ENCODE measurements around the gene NHLRC4. TPM values are rescaled to one million over a fixed set of nuclear protein-coding genes. Genes with fewer than 3 reads are reported as not detected.

Gene NHLRC4
- total RNA-seq, 2 donors from 2014 or later = 1.1 TPM

DNA sequence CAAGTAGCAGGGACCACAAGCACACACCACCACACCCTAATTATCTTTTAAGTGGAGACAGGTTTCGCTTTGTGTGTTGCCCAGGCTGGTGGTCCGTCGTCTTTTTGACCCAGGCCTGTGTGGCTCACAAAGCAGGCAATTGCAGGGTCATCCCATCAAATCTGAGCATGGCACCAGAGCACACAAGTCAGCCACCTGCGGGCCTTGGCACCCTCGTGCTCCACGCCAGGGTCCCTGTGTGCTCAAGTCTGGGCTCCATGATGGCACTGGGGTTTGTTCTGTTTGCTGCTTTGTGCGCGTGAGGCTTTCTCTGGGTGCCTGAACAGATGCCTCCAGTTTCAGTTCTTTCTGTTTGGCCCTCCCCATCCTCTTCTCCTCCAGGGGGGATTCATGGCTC lies 41.7 kb upstream of the NHLRC4 start:
- TF ChIP-seq, protein P1, sequence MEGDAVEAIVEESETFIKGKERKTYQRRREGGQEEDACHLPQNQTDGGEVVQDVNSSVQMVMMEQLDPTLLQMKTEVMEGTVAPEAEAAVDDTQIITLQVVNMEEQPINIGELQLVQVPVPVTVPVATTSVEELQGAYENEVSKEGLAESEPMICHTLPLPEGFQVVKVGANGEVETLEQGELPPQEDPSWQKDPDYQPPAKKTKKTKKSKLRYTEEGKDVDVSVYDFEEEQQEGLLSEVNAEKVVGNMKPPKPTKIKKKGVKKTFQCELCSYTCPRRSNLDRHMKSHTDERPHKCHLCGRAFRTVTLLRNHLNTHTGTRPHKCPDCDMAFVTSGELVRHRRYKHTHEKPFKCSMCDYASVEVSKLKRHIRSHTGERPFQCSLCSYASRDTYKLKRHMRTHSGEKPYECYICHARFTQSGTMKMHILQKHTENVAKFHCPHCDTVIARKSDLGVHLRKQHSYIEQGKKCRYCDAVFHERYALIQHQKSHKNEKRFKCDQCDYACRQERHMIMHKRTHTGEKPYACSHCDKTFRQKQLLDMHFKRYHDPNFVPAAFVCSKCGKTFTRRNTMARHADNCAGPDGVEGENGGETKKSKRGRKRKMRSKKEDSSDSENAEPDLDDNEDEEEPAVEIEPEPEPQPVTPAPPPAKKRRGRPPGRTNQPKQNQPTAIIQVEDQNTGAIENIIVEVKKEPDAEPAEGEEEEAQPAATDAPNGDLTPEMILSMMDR (conservative IDR thresholded peaks at IDR 0.05) = no peak
- Mint-ChIP-seq H3K4me1 (peaks cover 16% of the 10 kb centered on the region), H3K4me3 (peak overlapping the region; percentile 75), H3K27ac (peak overlapping the region; percentile 81), H3K36me3 (ENCODE audit: low read depth) (peaks cover 3% of the 10 kb centered on the region), H3K27me3 (ENCODE audit: insufficient read depth) (no peaks in the 10 kb centered on the region), H3K9me3 (no peaks in the 10 kb centered on the region)
- peak overlapping the region; percentile 11 for H3K27ac ChIP-seq (ENCODE audit: low read depth, low read length)
- H3K9ac ChIP-seq (ENCODE audit: extremely low read depth, low read length, poor library complexity, severe bottlenecking) = no peak overlapping the region
- peaks cover 11% of the 10 kb centered on the region for H3K4me1 ChIP-seq (ENCODE audit: control insufficient read depth, insufficient read depth, low read length)
- no peaks in the 10 kb centered on the region for H3K27me3 ChIP-seq (ENCODE audit: control insufficient read depth, insufficient read depth, low read length, poor library complexity, severe bottlenecking)
- DNase-seq = no peak
- 88 to 93% methylated on average over 5 to 8 of the region's 8 CpGs for WGBS, 2 experiments (ENCODE audit: insufficient coverage in 1 of 2, insufficient read length in 1 of 2)
- H3K36me3 ChIP-seq (ENCODE audit: control insufficient read depth, insufficient read depth, low read length) = peaks cover 8% of the 10 kb centered on the region
- H3K4me3 ChIP-seq (ENCODE audit: low read length) = no peak overlapping the region
- H3K9me3 ChIP-seq (ENCODE audit: control insufficient read depth, low read length) = no peaks in the 10 kb centered on the region

DNA sequence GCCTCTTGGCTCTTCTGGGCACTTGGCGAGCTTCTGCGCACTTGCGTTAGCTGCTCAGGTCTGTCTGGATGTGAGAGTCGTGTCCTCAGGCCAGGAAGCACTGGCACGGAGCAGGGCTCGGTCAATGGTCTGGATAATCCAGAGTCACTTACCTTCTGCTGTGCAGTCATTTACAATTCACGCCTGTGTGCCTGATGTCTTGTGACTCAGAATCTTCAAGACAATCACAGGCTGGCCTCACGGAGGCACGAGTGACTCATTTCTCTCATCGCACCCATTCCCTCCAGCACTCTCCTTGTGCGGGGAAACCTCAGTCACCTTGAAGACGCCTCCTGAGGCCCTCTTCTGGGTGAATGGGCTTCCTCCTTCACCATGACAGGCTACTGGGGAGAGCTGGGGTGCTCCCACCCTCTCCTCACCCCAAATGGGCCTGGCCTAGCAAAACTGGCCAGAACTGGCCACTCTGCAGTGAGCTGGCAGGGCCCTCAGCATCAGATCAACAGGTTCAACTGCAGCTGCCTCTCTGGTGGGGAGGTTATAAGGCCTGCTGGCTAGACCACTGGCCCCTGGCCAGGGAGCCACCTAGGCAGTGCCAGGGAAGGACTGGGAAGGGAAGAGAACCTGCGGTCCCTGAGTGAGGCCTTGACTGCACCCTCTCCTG lies 41.2 kb upstream of the NHLRC4 start:
- H3K36me3 ChIP-seq (ENCODE audit: control insufficient read depth, insufficient read depth, low read length) = peaks cover 5% of the 10 kb centered on the region
- Mint-ChIP-seq H3K9me3 (no peaks in the 10 kb centered on the region), H3K27me3 (ENCODE audit: insufficient read depth) (no peaks in the 10 kb centered on the region), H3K4me1 (peaks cover 16% of the 10 kb centered on the region), H3K36me3 (ENCODE audit: low read depth) (peaks cover 3% of the 10 kb centered on the region), H3K27ac (peak overlapping the region; percentile 81), H3K4me3 (peak overlapping the region; percentile 75)
- peak overlapping the region; percentile 83 for H3K9ac ChIP-seq (ENCODE audit: extremely low read depth, low read length, poor library complexity, severe bottlenecking)
- TF ChIP-seq, protein P1 (conservative IDR thresholded peaks at IDR 0.05) = no peak
- H3K27ac ChIP-seq (ENCODE audit: low read depth, low read length) = peak overlapping the region; percentile 11
- no peak for DNase-seq
- H3K9me3 ChIP-seq (ENCODE audit: control insufficient read depth, low read length) = no peaks in the 10 kb centered on the region
- H3K27me3 ChIP-seq (ENCODE audit: control insufficient read depth, insufficient read depth, low read length, poor library complexity, severe bottlenecking) = no peaks in the 10 kb centered on the region
- 92 to 93% methylated on average over 13 of the region's 13 CpGs for WGBS, 2 experiments (ENCODE audit: insufficient coverage in 1 of 2, insufficient read length in 1 of 2)
- H3K4me1 ChIP-seq (ENCODE audit: control insufficient read depth, insufficient read depth, low read length) = peaks cover 11% of the 10 kb centered on the region
- H3K4me3 ChIP-seq (ENCODE audit: low read length) = peak overlapping the region; percentile 91

DNA sequence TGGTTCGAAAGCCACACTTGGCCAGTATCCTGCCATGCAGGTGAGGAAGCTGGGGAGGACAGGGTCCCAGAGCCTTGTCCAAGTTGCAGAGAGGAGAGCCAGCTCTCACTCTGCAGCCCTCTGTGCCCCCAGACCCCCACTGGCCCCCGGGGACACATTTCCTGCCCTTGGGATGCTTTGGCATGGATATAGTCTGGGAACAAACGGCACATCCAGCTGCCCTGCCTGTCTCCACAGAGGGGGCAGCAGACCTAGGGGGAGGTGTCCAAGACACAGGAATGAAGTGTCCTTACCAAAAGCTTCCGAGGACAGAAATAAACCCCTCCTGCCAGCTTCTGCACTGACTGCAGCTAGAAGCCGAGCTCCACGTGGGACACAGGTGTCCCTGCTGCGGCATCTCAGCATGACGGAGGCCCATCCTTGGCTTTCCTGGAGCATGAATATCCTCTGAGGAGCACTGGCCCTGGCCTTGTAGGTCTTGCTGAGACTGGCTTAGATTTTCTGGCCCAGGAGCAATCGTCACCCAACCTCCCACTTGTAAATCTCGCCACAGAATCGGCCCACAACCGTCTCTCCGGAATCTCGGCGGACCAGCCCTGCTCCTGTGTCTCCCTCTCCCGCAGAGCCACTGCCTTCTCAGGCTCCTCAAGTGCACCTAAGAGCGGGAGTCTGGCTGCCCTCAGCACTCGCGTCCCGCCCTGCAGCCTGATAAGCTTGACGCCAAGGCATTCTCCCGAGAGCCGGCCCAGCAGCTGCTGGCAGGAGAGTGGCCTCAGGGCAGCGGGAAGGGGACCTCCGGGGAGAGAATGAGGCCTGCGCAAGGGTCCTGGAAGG lies 40.4 kb upstream of the NHLRC4 start:
- peak overlapping the region; percentile 84 for H3K27ac ChIP-seq (ENCODE audit: low read depth, low read length)

More for the DNA sequence above, 40.4 kb upstream of the NHLRC4 start:
- TF ChIP-seq, protein P1 (conservative IDR thresholded peaks at IDR 0.05) = no peak
- Mint-ChIP-seq H3K9me3 (no peaks in the 10 kb centered on the region), H3K4me3 (peak overlapping the region; percentile 75), H3K27ac (peak overlapping the region; percentile 91), H3K36me3 (ENCODE audit: low read depth) (peaks cover 3% of the 10 kb centered on the region), H3K27me3 (ENCODE audit: insufficient read depth) (no peaks in the 10 kb centered on the region), H3K4me1 (peaks cover 16% of the 10 kb centered on the region)
- Histone ChIP-seq H3K36me3 (ENCODE audit: control insufficient read depth, insufficient read depth, low read length) (peaks cover 3% of the 10 kb centered on the region), H3K4me3 (ENCODE audit: low read length) (peak overlapping the region; percentile 91), H3K9ac (ENCODE audit: extremely low read depth, low read length, poor library complexity, severe bottlenecking) (peak overlapping the region; percentile 83), H3K4me1 (ENCODE audit: control insufficient read depth, insufficient read depth, low read length) (peaks cover 11% of the 10 kb centered on the region), H3K9me3 (ENCODE audit: control insufficient read depth, low read length) (no peaks in the 10 kb centered on the region), H3K27me3 (ENCODE audit: control insufficient read depth, insufficient read depth, low read length, poor library complexity, severe bottlenecking) (no peaks in the 10 kb centered on the region)
- peak; percentile 81 for DNase-seq
- 24 to 32% methylated on average over 19 to 26 of the region's 26 CpGs for WGBS, 2 experiments (ENCODE audit: insufficient coverage in 1 of 2, insufficient read length in 1 of 2)
